Epithelial cell of proximal tubule (primary cell): ENCODE measurements around the gene RBM38. TPM values are rescaled to one million over a fixed set of nuclear protein-coding genes. Genes with fewer than 3 reads are reported as not detected.

Experiments used
- DNase-seq: peaks from one replicate; pipeline ENCODE4 v3.0.0-alpha.2; 2011; ENCODE audit warnings: low read depth
- H3K4me3 ChIP-seq: 2 replicates; pipeline ENCODE4 v1.5.1; 2011; ENCODE audit warnings: low read depth, mild to moderate bottlenecking, low read length
- total RNA-seq: library from RNA; depleted of rRNA; stranded (reverse); fragments of >200 nt; gene quantifications from 2 replicates; pipeline ENCODE4 v1.2.3, GENCODE V29; 2015
- TF ChIP-seq, protein P1 (sequence below): conservative IDR thresholded peaks from 2 replicates; pipeline ENCODE4 v1.5.1; 2012; ENCODE audit warnings: low read depth, mild to moderate bottlenecking, low read length

The RBM38 gene
- total RNA-seq, 1 donor from 2014 or later, result 36.8 TPM

DNA sequence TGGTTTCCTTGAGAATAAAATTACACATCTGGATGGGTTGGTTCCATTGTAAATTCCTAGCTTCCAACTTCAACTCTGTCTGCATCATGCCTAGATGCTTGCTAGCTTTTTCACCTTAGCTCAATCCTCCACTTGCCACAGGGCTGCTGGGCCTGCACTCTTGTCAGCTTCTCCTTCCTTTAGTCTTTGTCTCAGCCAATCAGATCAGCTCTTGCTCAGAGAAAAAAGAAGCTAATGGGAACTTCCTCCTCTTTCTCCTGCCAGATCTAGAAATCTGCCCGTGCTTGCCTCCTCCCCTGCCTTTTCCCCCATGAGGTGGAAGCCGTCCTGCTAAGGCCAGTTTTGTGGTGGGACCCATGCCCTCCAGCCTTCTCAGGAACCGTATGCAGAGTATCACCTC lies 21.6 kb upstream of the RBM38 start:
- DNase-seq, result no peak
- no peak overlapping the region for H3K4me3 ChIP-seq
- TF ChIP-seq, protein P1, sequence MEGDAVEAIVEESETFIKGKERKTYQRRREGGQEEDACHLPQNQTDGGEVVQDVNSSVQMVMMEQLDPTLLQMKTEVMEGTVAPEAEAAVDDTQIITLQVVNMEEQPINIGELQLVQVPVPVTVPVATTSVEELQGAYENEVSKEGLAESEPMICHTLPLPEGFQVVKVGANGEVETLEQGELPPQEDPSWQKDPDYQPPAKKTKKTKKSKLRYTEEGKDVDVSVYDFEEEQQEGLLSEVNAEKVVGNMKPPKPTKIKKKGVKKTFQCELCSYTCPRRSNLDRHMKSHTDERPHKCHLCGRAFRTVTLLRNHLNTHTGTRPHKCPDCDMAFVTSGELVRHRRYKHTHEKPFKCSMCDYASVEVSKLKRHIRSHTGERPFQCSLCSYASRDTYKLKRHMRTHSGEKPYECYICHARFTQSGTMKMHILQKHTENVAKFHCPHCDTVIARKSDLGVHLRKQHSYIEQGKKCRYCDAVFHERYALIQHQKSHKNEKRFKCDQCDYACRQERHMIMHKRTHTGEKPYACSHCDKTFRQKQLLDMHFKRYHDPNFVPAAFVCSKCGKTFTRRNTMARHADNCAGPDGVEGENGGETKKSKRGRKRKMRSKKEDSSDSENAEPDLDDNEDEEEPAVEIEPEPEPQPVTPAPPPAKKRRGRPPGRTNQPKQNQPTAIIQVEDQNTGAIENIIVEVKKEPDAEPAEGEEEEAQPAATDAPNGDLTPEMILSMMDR, result no peak

DNA sequence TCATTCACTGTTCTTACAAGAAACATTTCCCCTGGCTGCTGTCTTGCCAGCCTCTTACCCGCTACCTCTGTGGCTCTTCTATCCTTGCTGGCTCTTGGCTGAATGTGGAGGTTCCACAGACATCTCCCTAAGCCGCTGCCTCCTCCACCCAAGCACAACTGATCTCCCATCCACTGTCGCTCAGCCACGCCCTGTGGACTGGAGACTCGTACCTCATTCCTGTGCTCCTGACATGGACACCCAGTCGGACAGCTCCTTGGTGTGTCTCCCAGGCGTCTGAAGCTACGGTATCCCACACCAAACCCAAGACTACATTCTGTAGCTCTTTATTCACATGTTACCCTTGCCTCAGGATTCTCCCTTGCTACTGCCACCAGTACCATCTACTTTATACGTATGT lies 20.9 kb upstream of the RBM38 start:
- TF ChIP-seq, protein P1, result no peak
- DNase-seq, result no peak
- no peak overlapping the region for H3K4me3 ChIP-seq

DNA sequence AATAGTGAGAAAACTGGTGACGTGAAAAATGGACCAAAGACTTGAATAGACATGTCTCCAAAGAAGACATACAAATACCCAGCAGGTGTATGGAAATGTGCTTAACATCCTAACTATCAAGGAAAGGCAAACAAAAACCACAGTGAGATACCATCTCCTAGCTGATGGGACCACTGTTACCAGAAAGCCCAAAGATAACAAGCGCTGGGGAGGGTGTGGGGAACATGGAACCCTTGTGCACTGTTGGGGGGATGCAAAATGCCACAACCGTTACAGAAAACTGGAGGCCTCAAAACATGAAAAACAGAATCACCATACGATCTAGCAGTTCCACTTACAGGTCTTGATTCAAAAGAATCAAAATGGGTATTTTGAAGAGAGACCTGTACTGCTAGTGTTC lies 19.8 kb upstream of the RBM38 start:
- DNase-seq, result no peak
- H3K4me3 ChIP-seq, result no peak overlapping the region
- TF ChIP-seq, protein P1, result no peak

DNA sequence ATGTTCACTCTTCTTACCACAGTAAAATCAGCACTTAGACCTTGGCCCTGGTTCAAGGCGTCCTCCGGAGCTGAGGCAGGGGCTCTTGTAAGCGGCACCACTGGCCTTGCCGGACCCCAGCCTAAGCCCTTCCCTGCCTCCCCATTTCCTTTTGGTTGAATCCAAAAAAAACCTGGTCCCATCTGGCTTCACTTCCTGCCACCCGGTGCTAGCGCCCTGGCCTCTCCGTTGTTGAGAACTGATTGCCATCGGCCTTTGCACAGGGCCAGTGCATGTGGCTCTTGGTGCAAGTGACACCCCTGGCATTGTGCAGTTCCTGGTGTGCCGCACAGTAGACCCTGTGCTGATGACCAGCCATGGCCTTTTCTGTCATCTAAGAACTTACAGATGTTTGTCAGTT lies 19.0 kb upstream of the RBM38 start:
- TF ChIP-seq, protein P1, result no peak
- H3K4me3 ChIP-seq, result no peak overlapping the region
- DNase-seq, result no peak

DNA sequence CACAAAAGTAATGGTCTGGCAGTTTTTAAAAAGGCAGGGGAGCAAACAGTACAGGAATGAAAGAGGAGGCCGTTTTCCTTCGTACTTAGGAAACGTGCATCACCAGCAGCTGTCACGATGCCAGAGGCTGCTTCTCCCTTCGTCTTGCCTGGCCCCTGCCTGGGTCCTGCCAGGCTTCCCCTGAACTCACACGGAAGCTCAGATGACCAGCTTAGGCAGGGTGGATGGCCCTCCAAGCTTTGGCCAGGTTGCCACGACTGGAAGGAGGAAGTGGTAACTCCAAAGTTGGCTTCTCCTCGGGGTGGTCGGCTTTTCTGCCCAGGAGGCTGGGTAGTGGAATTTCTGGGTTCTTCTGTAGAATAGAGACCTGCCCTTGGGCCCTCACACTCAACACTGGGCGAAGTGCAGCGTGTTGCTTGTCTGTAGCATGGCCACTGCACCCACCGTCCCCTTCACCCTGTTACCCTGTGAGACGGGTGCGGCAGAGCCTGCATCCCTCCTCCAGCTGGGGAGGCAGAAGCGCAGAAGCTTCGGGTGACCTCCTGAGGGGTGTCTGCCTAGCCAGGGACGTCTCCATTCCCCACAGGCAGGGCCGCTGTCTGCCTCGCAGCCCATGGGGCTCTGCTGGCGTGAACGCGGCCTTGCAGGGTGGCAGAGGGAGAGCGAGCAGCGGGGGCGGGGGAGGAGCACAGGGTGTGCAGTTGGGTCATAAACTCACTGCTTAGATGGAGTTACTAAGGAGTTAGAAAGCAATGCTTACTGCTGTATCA lies 18.4 kb upstream of the RBM38 start:
- DNase-seq, result no peak
- TF ChIP-seq, protein P1, result no peak
- H3K4me3 ChIP-seq, result no peak overlapping the region

DNA sequence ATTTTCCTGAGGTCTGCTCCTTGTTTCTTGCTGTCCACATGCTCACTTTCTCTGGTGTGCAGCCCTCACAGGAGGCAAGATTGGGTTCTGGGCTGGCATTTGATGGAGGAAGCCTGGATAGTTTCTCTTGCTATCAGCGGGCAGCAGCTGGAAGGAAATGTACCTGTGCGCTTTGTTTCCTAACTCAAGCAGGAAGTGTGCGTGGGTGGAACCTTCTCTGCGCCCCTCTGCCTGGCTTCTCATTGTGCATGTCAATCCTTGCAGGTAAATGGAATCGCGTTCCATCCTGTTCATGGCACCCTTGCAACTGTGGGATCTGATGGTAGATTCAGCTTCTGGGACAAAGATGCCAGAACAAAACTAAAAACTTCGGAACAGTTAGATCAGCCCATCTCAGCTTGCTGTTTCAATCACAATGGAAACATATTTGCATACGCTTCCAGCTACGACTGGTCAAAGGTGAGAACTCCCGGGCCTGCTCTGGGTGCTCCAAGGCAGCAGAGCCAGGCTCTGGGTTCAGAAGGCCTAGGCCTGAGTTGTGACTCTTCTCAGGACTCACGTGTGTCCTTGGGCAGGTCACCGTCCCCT lies 16.8 kb upstream of the RBM38 start:
- H3K4me3 ChIP-seq, result no peak overlapping the region
- no peak for DNase-seq
- TF ChIP-seq, protein P1, result no peak

DNA sequence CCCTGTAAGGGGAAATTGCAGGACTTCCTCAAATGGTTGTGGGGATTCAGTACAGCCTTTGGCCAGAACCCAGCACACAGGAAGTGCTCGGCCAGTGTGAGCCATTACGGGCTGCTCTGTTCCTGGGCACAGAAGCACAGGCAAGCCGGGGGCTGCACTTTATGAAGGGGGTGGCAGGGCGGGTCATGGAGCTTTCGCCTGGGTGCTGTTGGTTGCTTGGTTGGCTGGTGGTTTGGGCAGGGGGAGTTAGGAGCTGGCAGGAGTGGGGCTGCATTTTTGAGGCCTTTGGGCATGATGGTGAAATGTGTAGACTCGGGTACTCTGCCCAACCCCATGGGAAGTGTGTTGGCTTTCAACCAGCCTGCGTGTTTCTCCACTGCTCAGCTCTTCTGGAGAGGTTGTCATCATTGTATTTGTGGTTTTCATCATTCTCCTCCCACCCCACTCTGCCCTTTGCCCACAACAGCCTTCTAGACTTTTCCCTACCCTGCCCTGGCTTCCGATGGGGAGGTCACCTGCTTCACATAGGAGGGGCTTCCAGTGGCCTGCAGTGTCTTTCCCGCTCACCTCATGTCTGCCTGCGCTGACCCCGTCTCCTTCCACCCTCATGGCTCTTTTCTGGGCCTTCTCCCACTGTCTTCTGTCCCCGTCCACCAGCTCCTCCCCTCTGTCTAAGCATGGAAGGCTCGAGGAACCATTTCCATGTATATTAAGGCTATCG lies 16.1 kb upstream of the RBM38 start:
- DNase-seq, result no peak
- TF ChIP-seq, protein P1, result no peak
- H3K4me3 ChIP-seq, result no peak overlapping the region
